Neural cell (in vitro differentiated cells): ENCODE data around the gene SLC25A26. TPM values are rescaled to one million over a fixed set of nuclear protein-coding genes. Genes with fewer than 3 reads are reported as not detected.

ENCODE experiments used
- H2AFZ ChIP-seq: fragments of 200-600, 300-800 bp; sonication (generic), shearing (Covaris generic); 2 replicates; pipeline ENCODE4 v1.6.0; 2014; ENCODE audit warnings: low read depth, mild to moderate bottlenecking, antibody characterized with exemption, low read length, moderate library complexity
- H3F3A ChIP-seq: fragments of 200-600 bp; shearing (Covaris generic); 2 replicates; pipeline ENCODE4 v1.6.1; 2016; ENCODE audit warnings: mild to moderate bottlenecking, moderate library complexity, mixed read lengths, antibody characterized with exemption, low read length; ENCODE audit not compliant: insufficient read depth, poor library complexity, severe bottlenecking
- H3K27ac ChIP-seq: fragments of 200-600, 300-800 bp; sonication (generic), shearing (Covaris generic); 2 replicates; pipeline ENCODE4 v1.5.1; 2014; ENCODE audit warnings: mild to moderate bottlenecking, low read length, moderate library complexity
- H3K27me3 ChIP-seq: fragments of 300-800, 200-600 bp; sonication (generic), shearing (Covaris generic); 2 replicates; pipeline ENCODE4 v1.6.0; 2014; ENCODE audit warnings: mild to moderate bottlenecking, low read depth, low read length, moderate library complexity; ENCODE audit not compliant: insufficient read depth
- H3K36me3 ChIP-seq: fragments of 300-800, 200-600 bp; sonication (generic), shearing (Covaris generic); 2 replicates; pipeline ENCODE4 v1.5.1; 2014; ENCODE audit warnings: mild to moderate bottlenecking, antibody characterized with exemption, low read length, moderate library complexity; ENCODE audit not compliant: insufficient read depth
- H3K4me2 ChIP-seq: fragments of 300-800, 200-600 bp; sonication (generic), shearing (Covaris generic); 2 replicates; pipeline ENCODE4 v1.6.0; 2014; ENCODE audit warnings: mild to moderate bottlenecking, low read length
- H3K4me3 ChIP-seq: fragments of 300-800, 200-600 bp; sonication (generic), shearing (Covaris generic); 2 replicates; pipeline ENCODE4 v1.5.1; 2014; ENCODE audit warnings: mild to moderate bottlenecking, low read length, moderate library complexity
- H3K79me2 ChIP-seq: fragments of 200-600 bp; shearing (Covaris generic); replicated peaks from 2 replicates; pipeline ENCODE4 v1.6.0; 2014; ENCODE audit warnings: mild to moderate bottlenecking, low read length, moderate library complexity; ENCODE audit not compliant: insufficient read depth
- H3K9ac ChIP-seq: fragments of 300-800, 200-600 bp; sonication (generic), shearing (Covaris generic); 2 replicates; pipeline ENCODE4 v1.6.1; 2016; ENCODE audit warnings: mild to moderate bottlenecking, low read length, mixed read lengths
- H3K9me2 ChIP-seq: fragments of 200-600 bp; shearing (Covaris generic); 2 replicates; pipeline ENCODE4 v1.6.1; 2016; ENCODE audit warnings: mild to moderate bottlenecking, low read length, mixed read lengths; ENCODE audit not compliant: insufficient read depth
- H3K9me3 ChIP-seq: fragments of 200-600, 300-800 bp; sonication (generic), shearing (Covaris generic); 2 replicates; pipeline ENCODE4 v1.6.1; 2016; ENCODE audit warnings: mild to moderate bottlenecking, mixed run types, low read length, moderate library complexity, mixed read lengths
- H4K20me1 ChIP-seq: fragments of 200-600 bp; shearing (Covaris generic); 2 replicates; pipeline ENCODE4 v1.6.1; 2016; ENCODE audit warnings: mild to moderate bottlenecking, mixed run types; ENCODE audit not compliant: insufficient read depth
- EP300 ChIP-seq: fragments of 450-650 bp; conservative IDR thresholded peaks from 2 replicates; pipeline ENCODE4 v1.6.1; 2014; ENCODE audit warnings: antibody characterized with exemption, mild to moderate bottlenecking, moderate library complexity; ENCODE audit not compliant: poor library complexity, severe bottlenecking
- EZH2 ChIP-seq: fragments of 200-600, 300-800 bp; shearing (Covaris generic), sonication (generic); IDR thresholded peaks from 2 replicates; pipeline ENCODE4 v1.6.1; 2014; ENCODE audit warnings: antibody characterized with exemption, low read length, borderline replicate concordance, mild to moderate bottlenecking; ENCODE audit not compliant: insufficient read depth, poor library complexity, severe bottlenecking
- MXI1 ChIP-seq: fragments of 450-650 bp; conservative IDR thresholded peaks from 2 replicates; pipeline ENCODE4 v1.6.1; 2014; ENCODE audit warnings: antibody characterized with exemption, mild to moderate bottlenecking; ENCODE audit not compliant: poor library complexity, severe bottlenecking
- POLR2AphosphoS5 ChIP-seq: IDR thresholded peaks from 2 replicates; pipeline ENCODE4 v1.6.1; 2012
- RAD21 ChIP-seq: fragments of 450-650 bp; conservative IDR thresholded peaks from 2 replicates; pipeline ENCODE4 v1.6.1; 2014; ENCODE audit warnings: antibody characterized with exemption, mild to moderate bottlenecking, moderate library complexity
- REST ChIP-seq: IDR thresholded peaks from 2 replicates; pipeline ENCODE4 v1.6.1; 2012; ENCODE audit warnings: borderline replicate concordance
- SMC3 ChIP-seq: fragments of 450-650 bp; conservative IDR thresholded peaks from 2 replicates; pipeline ENCODE4 v1.6.1; 2014; ENCODE audit warnings: antibody characterized with exemption, mild to moderate bottlenecking, moderate library complexity; ENCODE audit not compliant: poor library complexity
- TAF1 ChIP-seq: IDR thresholded peaks from 2 replicates; pipeline ENCODE4 v1.6.1; 2012; ENCODE audit warnings: low read depth
- polyA plus RNA-seq: library from polyadenylated mRNA; depleted of rRNA; stranded (reverse); fragments of >200 nt; gene quantifications from 2 replicates; pipeline ENCODE4 v1.2.3, GENCODE V29; 2014

The SLC25A26 gene
- polyA plus RNA-seq, 1 donor from 2014 or later: 21.0 TPM

- Histone ChIP-seq H3K9me2 (no peaks in the 10 kb centered on the region), H3F3A (no peaks in the 10 kb centered on the region), H3K9ac (no peak overlapping the region), H2AFZ (no peak overlapping the region), H4K20me1 (no peaks in the 10 kb centered on the region), H3K27ac (no peak overlapping the region), H3K27me3 (no peaks in the 10 kb centered on the region), H3K4me3 (no peak overlapping the region), H3K79me2 (no peaks in the 10 kb centered on the region), H3K36me3 (no peaks in the 10 kb centered on the region), H3K9me3 (no peaks in the 10 kb centered on the region), H3K4me2 (no peak overlapping the region)
- TF ChIP-seq REST: no peak
- no peak for TF ChIP-seq RAD21
- no peak for TF ChIP-seq EZH2
- TF ChIP-seq SMC3: no peak
- TF ChIP-seq TAF1: no peak
Observed at GRCh38 chr3:66365080-66365479, 144.3 kb downstream of the SLC25A26 start.

GRCh38 chr3:66366747-66367146 lies 145.9 kb downstream of the SLC25A26 start:
- TF ChIP-seq TAF1: no peak
- no peak for TF ChIP-seq MXI1
- TF ChIP-seq EZH2: no peak
- TF ChIP-seq REST: no peak
- no peak for TF ChIP-seq EP300
- no peak for TF ChIP-seq POLR2AphosphoS5
- no peak for TF ChIP-seq SMC3
- H3K9me2 ChIP-seq: no peaks in the 10 kb centered on the region
- H3K27me3 ChIP-seq: no peaks in the 10 kb centered on the region

More at GRCh38 chr3:66366747-66367146, 145.9 kb downstream of the SLC25A26 start:
- Histone ChIP-seq H3K27ac (no peak overlapping the region), H3K4me3 (no peak overlapping the region), H3K9me3 (no peaks in the 10 kb centered on the region), H3F3A (no peaks in the 10 kb centered on the region), H2AFZ (no peak overlapping the region), H3K36me3 (no peaks in the 10 kb centered on the region), H4K20me1 (no peaks in the 10 kb centered on the region), H3K79me2 (no peaks in the 10 kb centered on the region), H3K4me2 (no peak overlapping the region), H3K9ac (no peak overlapping the region)
